NCI-H226 (cell line): Measurements from ENCODE around the gene EFCAB11.

Experiments
- DNase-seq: peaks from one replicate; pipeline ENCODE4 v3.0.0-alpha.2; 2015

The EFCAB11 gene

DNA sequence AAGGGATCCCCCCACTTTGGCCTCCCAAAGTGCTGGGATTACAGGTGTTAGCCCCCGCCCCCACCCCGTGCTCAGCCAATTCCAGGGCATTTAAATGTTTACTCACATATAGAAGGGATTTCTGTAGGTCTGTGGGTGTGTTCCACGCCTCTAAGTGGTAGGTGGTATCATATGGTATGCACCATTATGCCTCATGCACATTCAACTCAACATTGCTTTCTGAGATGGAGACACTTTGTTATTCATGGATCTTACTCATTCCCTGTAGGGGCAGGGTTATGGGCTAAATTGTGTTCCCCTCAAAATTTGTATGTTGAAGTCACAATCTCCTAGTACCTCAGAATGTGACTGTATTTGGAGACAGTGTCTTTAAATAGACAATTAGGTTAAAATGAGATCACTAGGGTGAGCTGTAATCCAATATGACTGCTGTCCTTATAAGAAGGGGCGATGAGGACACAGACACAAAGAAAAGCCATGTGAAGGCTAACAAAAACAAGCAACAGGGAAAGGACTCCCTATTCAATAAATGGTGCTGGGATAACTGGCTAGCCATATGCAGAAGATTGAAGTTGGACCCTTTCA is 200.6 kb downstream of the EFCAB11 start:
- DNase-seq: no peak

GRCh38 chr14:89750908-89751392 is 203.6 kb downstream of the EFCAB11 start:
- DNase-seq: no peak

DNA sequence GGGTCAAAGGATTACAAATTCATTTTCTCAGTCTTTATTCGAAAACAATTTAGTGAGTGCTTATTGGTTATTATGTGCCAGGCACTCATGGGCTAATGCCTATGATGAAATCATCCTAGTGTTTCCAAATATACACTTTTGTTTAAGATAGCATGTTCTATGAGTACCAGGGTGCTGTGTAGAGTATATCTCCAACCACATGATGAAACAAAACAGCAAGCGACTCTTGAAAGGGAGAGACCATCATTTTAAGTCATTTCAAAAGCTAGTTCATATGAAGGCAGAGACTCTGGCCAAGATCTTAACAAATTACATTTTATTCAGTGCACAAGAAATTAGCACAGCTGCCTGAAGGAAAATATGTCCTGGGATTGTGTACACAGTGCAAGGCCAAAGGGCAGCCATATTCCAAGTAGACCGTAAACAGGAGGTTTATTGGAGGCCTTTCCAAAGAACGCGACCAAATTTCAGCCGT is 204.2 kb downstream of the EFCAB11 start:
- DNase-seq: no peak

GRCh38 chr14:89748004-89748403 is 206.5 kb downstream of the EFCAB11 start:
- no peak for DNase-seq

GRCh38 chr14:89747126-89747525 is 207.4 kb downstream of the EFCAB11 start:
- no peak for DNase-seq

DNA sequence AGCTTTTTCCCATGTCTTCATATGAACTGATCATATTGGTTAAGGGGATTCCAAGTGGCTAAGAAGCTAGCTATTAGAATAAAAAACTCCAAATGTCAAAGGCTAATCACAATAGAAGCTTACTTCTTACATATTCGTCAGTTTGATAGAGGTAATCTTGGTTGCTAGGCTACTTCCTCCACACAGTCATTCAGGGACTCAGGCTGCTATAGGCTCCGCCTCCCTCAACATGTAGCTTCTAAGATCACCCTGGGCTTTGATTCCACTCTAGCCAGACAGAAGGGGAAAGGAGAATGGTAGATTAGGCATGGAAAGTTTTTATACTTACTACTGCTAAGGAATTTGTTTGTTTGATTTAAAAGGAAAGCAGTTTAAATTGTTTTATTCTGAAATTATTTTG is 207.9 kb downstream of the EFCAB11 start:
- no peak for DNase-seq

DNA sequence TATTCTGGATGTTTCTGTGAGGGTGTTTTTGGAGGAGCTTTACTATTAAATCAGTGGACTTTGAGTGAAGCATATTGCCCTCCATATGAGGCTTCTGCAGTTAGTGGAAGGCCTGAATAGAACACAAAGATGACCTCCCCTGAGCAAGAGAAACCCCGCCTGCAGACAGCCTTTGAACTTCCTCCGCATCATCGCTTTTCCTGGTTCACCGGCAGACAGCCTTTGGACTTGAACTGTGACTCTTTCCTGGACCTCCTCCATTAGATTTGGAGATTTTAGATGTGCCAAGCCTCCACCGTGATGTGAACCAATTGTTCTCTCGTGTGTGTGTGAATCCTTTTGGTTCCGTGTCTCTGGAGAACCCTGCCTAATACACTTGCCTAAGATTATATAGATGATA is 208.4 kb downstream of the EFCAB11 start:
- no peak for DNase-seq
